ENCODE results near the gene MRPS22.

DNA sequence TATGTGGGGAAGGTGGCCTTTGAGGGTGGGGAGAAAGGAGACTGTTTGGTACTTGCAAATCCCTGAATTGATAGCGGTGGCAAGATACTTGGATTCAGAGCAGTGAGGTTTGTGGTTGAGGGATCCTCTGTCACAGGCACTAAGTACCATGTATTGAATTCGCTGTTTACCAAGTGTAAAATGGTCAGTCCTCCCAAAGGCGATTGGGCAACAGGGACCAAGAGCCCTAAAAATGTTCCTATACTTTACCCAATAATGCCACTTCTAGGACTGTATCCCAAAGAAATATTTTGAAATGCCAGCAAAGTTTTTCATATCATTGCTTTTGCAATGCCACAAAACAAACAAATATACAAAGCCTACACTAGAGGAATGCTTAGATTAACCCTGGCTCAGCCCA lies 43.4 kb upstream of the MRPS22 start:
- TF ChIP-seq POLR2A (IDR thresholded peaks at IDR 0.05): no peak
- TF ChIP-seq, protein P1, sequence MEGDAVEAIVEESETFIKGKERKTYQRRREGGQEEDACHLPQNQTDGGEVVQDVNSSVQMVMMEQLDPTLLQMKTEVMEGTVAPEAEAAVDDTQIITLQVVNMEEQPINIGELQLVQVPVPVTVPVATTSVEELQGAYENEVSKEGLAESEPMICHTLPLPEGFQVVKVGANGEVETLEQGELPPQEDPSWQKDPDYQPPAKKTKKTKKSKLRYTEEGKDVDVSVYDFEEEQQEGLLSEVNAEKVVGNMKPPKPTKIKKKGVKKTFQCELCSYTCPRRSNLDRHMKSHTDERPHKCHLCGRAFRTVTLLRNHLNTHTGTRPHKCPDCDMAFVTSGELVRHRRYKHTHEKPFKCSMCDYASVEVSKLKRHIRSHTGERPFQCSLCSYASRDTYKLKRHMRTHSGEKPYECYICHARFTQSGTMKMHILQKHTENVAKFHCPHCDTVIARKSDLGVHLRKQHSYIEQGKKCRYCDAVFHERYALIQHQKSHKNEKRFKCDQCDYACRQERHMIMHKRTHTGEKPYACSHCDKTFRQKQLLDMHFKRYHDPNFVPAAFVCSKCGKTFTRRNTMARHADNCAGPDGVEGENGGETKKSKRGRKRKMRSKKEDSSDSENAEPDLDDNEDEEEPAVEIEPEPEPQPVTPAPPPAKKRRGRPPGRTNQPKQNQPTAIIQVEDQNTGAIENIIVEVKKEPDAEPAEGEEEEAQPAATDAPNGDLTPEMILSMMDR (IDR thresholded peaks at IDR 0.05): no peak

All from thyroid gland (tissue), 4 donors.